GM23338 (cell line): Measurements from ENCODE around the gene MMP28. TPM values are rescaled to one million over a fixed set of nuclear protein-coding genes. Genes with fewer than 3 reads are reported as not detected.

Experiments used
- ATAC-seq: fragments of 200-7000 bp; cut with Tn5 transposase; 3 replicates; pipeline ENCODE4 v1.9.1; 2020
- DNase-seq: peaks from one replicate; pipeline ENCODE4 v3.0.0-alpha.2; 2015; ENCODE audit warnings: low spot score
- H2AFZ ChIP-seq: fragments of 200-600 bp; sonication (generic); 2 replicates; pipeline ENCODE4 v1.8.0; 2016; ENCODE audit warnings: antibody characterized with exemption, mild to moderate bottlenecking, moderate library complexity
- H3F3A ChIP-seq: fragments of 200-600 bp; sonication (generic); replicated peaks from 2 replicates; pipeline ENCODE4 v1.8.0; 2017; ENCODE audit warnings: antibody characterized with exemption, mixed run types, low read depth
- H3K27ac ChIP-seq: fragments of 200-600 bp; sonication (generic); 2 replicates; pipeline ENCODE4 v1.6.1; 2016; ENCODE audit warnings: low read depth
- H3K27me3 ChIP-seq: fragments of 200-600 bp; sonication (generic); 2 replicates; pipeline ENCODE4 v1.8.0; 2016; ENCODE audit warnings: mild to moderate bottlenecking, mixed run types, moderate library complexity; ENCODE audit not compliant: insufficient read depth
- H3K36me3 ChIP-seq: fragments of 200-600 bp; sonication (generic); 2 replicates; pipeline ENCODE4 v1.8.0; 2016; ENCODE audit warnings: mild to moderate bottlenecking; ENCODE audit not compliant: insufficient read depth
- H3K4me1 ChIP-seq: fragments of 200-600 bp; sonication (generic); 2 replicates; pipeline ENCODE4 v1.8.0; 2016; ENCODE audit warnings: mild to moderate bottlenecking, moderate library complexity; ENCODE audit not compliant: insufficient read depth
- H3K4me2 ChIP-seq: fragments of 200-600 bp; sonication (generic); 2 replicates; pipeline ENCODE4 v1.7.1; 2017; ENCODE audit warnings: mixed run types
- H3K4me3 ChIP-seq: fragments of 200-600 bp; sonication (generic); 2 replicates; pipeline ENCODE4 v1.6.1; 2016; ENCODE audit warnings: mixed run types
- H3K79me2 ChIP-seq: fragments of 200-600 bp; sonication (generic); replicated peaks from 2 replicates; pipeline ENCODE4 v1.8.0; 2017; ENCODE audit warnings: mild to moderate bottlenecking; ENCODE audit not compliant: insufficient read depth
- H3K9me2 ChIP-seq: fragments of 200-600 bp; sonication (generic); 2 replicates; pipeline ENCODE4 v1.8.0; 2017; ENCODE audit not compliant: insufficient read depth
- H4K20me1 ChIP-seq: fragments of 200-600 bp; sonication (generic); replicated peaks from 2 replicates; pipeline ENCODE4 v1.8.0; 2017; ENCODE audit warnings: mild to moderate bottlenecking; ENCODE audit not compliant: insufficient read depth
- H3K27ac Mint-ChIP-seq: 2 replicates; pipeline ENCODE4 v1.8.0; 2020; ENCODE audit warnings: inconsistent platforms, mild to moderate bottlenecking, moderate library complexity, mixed read lengths
- H3K27me3 Mint-ChIP-seq: 3 replicates; pipeline ENCODE4 v1.8.0; 2022; ENCODE audit warnings: low read depth, mild to moderate bottlenecking, moderate library complexity, mixed read lengths, inconsistent platforms; ENCODE audit not compliant: insufficient read depth, poor library complexity
- H3K36me3 Mint-ChIP-seq: 3 replicates; pipeline ENCODE4 v1.8.0; 2021; ENCODE audit warnings: low read depth, mild to moderate bottlenecking, inconsistent platforms, moderate library complexity, mixed read lengths
- H3K4me1 Mint-ChIP-seq: 3 replicates; pipeline ENCODE4 v1.8.0; 2020; ENCODE audit warnings: mild to moderate bottlenecking, inconsistent platforms, mixed read lengths
- H3K4me3 Mint-ChIP-seq: 3 replicates; pipeline ENCODE4 v1.8.0; 2021; ENCODE audit warnings: moderate library complexity, mild to moderate bottlenecking, inconsistent platforms, mixed read lengths
- H3K9me3 Mint-ChIP-seq: 3 replicates; pipeline ENCODE4 v1.8.0; 2020; ENCODE audit warnings: moderate library complexity, mild to moderate bottlenecking, inconsistent platforms, mixed read lengths
- CTCF ChIP-seq, 2 experiments: fragments of 200-600 bp in 1 of 2; sonication (generic) in 1 of 2; conservative IDR thresholded peaks; 2 replicates each; pipeline versions ENCODE4 v1.5.1 to v1.6.1; 2016 to 2017; ENCODE audit warnings: antibody characterized with exemption in 2 of 2, low read depth in 2 of 2, mild to moderate bottlenecking in 2 of 2, moderate library complexity in 1 of 2
- EZH2phosphoT487 ChIP-seq: fragments of 200-600 bp; sonication (generic); IDR thresholded peaks from one replicate; pipeline ENCODE4 v1.8.1; 2018; ENCODE audit warnings: antibody characterized with exemption; ENCODE audit not compliant: unreplicated experiment
- STAT1 ChIP-seq: IDR thresholded peaks from one replicate; pipeline ENCODE4 v1.6.1; 2016; ENCODE audit warnings: antibody characterized with exemption; ENCODE audit not compliant: unreplicated experiment
- ZNF114 ChIP-seq: fragments of 250-450 bp; sonication (Bioruptor Pico); IDR thresholded peaks from 2 replicates; pipeline ENCODE4 v1.5.0; 2020; ENCODE audit warnings: mild to moderate bottlenecking, moderate library complexity
- ZNF331 ChIP-seq: fragments of 250-450 bp; sonication (Bioruptor Pico); IDR thresholded peaks from 2 replicates; pipeline ENCODE4 v1.5.0; 2020; ENCODE audit warnings: low read depth, mild to moderate bottlenecking, moderate library complexity
- ZNF462 ChIP-seq: fragments of 250-450 bp; sonication (Bioruptor Pico); IDR thresholded peaks from 2 replicates; pipeline ENCODE4 v1.5.0; 2020; ENCODE audit warnings: mild to moderate bottlenecking, moderate library complexity
- polyA plus RNA-seq: library from polyadenylated mRNA; unstranded; fragments of >200 nt; fragmentation: Nextera tagmentation; extraction: Ambion mirVana; gene quantifications from 2 replicates; pipeline ENCODE4 v1.2.1, GENCODE V29; 2016
- total RNA-seq: library from RNA; depleted of rRNA; stranded (reverse); fragments of >200 nt; shearing (Covaris generic); gene quantifications from 2 replicates; pipeline ENCODE4 v1.2.3, GENCODE V29; 2014

Gene MMP28
- total and polyA plus RNA-seq, 2 experiments from 2014 or later: not detected

- TF ChIP-seq ZNF462 (CRISPR knock-in tag): no peak
- TF ChIP-seq EZH2phosphoT487: no peak
- no peak for TF ChIP-seq CTCF (conservative IDR thresholded peaks at IDR 0.05; ENCODE audit: low read depth in 2 of 2)
Observed at GRCh38 chr17:35745749-35746320, 49.6 kb downstream of the MMP28 start (continued).

GRCh38 chr17:35745246-35745645 is 50.2 kb downstream of the MMP28 start:
- peaks cover 46% of the 10 kb centered on the region for H3K27me3 ChIP-seq
- Mint-ChIP-seq H3K27ac (no peak overlapping the region), H3K4me3 (no peak overlapping the region), H3K4me1 (peaks cover 19% of the 10 kb centered on the region), H3K9me3 (peaks cover 6% of the 10 kb centered on the region; the same call in 2 of the 3 replicates), H3K36me3 (0 out of 3 replicates have a peak, but pooled peaks cover 4% of the 10 kb centered on the region), H3K27me3 (peaks cover 36% of the 10 kb centered on the region)
- H3K79me2 ChIP-seq: no peaks in the 10 kb centered on the region
- no peak overlapping the region for H3K4me2 ChIP-seq
- H3K4me1 ChIP-seq: peaks cover 9% of the 10 kb centered on the region; the same call in 1 of the 2 replicates
- no peak overlapping the region for H2AFZ ChIP-seq
- H3K9me2 ChIP-seq: peaks cover 6% of the 10 kb centered on the region; the same call in 1 of the 2 replicates
- DNase-seq (no peak), ATAC-seq (no peak)
- peaks cover 8% of the 10 kb centered on the region; the same call in 1 of the 2 replicates for H3F3A ChIP-seq
- TF ChIP-seq STAT1 (no peak), ZNF462 (CRISPR knock-in tag) (no peak), ZNF331 (CRISPR knock-in tag) (no peak), ZNF114 (CRISPR knock-in tag) (no peak), EZH2phosphoT487 (no peak)
- H3K4me3 ChIP-seq: no peak overlapping the region
- H3K36me3 ChIP-seq: no peaks in the 10 kb centered on the region
- H4K20me1 ChIP-seq: no peaks in the 10 kb centered on the region; the same call in 1 of the 2 replicates
- no peak overlapping the region for H3K27ac ChIP-seq
